Kidney epithelial cell (primary cell): Measurements from ENCODE around the gene KCNH5. TPM values are rescaled to one million over a fixed set of nuclear protein-coding genes. Genes with fewer than 3 reads are reported as not detected.
"Not testable (repeated sequence)": the region's sequence is repeated elsewhere in the genome, so short reads cannot be mapped to it uniquely, and the experiment has no call there.

Source experiments
- DNase-seq: peaks from one replicate; pipeline ENCODE4 v3.0.0-alpha.2; 2010; ENCODE audit warnings: low read depth
- H3K27me3 ChIP-seq: 2 replicates; pipeline ENCODE4 v1.6.0; 2011; ENCODE audit warnings: low read length; ENCODE audit not compliant: control insufficient read depth, insufficient read depth
- H3K36me3 ChIP-seq: 2 replicates; pipeline ENCODE4 v1.5.1; 2011; ENCODE audit warnings: low read length; ENCODE audit not compliant: control insufficient read depth, insufficient read depth
- H3K4me3 ChIP-seq: 2 replicates; pipeline ENCODE4 v1.5.1; 2011; ENCODE audit warnings: low read depth, mild to moderate bottlenecking, control low read depth, low read length
- CTCF ChIP-seq: IDR thresholded peaks from 2 replicates; pipeline ENCODE4 v1.5.1; 2011; ENCODE audit warnings: mild to moderate bottlenecking, moderate library complexity, low read length, control low read depth, inconsistent platforms; ENCODE audit not compliant: insufficient read depth, poor library complexity, severe bottlenecking
- total RNA-seq: library from RNA; depleted of rRNA; stranded (reverse); fragments of >200 nt; gene quantifications from 2 replicates; pipeline ENCODE4 v1.2.3, GENCODE V29; 2015

KCNH5 gene
- total RNA-seq, 1 donor from 2014 or later = not detected

DNA sequence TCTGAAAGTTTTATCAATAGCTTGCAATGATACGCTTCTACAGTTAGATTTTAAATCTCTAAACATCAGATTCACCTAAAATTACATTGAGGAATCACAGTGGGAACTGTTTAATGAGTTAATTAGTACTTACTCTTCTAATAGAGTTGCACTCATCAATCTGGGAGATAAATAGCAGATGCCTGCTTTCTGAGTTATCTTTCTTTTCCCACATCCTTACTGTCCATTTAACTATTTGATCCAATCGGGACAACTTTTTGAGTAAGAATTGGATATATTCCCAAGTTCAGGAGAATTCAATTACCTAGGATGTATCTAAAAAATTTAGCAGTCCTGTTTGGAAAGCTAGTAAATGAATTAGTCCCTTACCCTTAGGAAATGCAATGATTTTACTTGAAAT lies 162.3 kb downstream of the KCNH5 start:
- TF ChIP-seq CTCF = no peak

GRCh38 chr14:62866376-62866775 lies 178.9 kb downstream of the KCNH5 start:
- H3K36me3 ChIP-seq = no peaks in the 10 kb centered on the region
- no peak for DNase-seq
- no peak for TF ChIP-seq CTCF
- H3K27me3 ChIP-seq = no peaks in the 10 kb centered on the region
- H3K4me3 ChIP-seq = no peak overlapping the region

More for the DNA sequence above, 162.3 kb downstream of the KCNH5 start:
- DNase-seq = no peak
- Histone ChIP-seq H3K27me3 (no peaks in the 10 kb centered on the region), H3K4me3 (no peak overlapping the region), H3K36me3 (no peaks in the 10 kb centered on the region)

DNA sequence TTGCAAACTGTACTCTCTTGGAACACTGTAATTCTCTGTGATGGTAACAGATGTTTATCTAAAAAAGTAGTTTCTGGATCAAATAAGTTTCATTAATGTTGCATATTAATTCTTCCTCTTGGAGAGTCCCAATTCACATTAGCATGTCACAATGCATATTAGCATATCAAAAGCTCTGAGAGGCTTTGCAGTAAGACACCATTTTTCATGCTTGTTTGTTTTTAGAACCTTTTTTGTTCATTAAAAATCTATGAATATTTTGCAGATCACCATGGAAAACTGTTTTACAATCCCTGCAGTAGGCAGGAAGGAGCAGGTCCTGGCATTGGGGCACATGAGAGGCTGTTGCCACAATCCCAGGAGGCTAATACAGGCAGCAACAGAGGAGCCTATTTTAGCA lies 180.7 kb downstream of the KCNH5 start:
- no peaks in the 10 kb centered on the region for H3K36me3 ChIP-seq
- H3K4me3 ChIP-seq = no peak overlapping the region
- no peak for TF ChIP-seq CTCF
- DNase-seq = no peak
- no peaks in the 10 kb centered on the region for H3K27me3 ChIP-seq

DNA sequence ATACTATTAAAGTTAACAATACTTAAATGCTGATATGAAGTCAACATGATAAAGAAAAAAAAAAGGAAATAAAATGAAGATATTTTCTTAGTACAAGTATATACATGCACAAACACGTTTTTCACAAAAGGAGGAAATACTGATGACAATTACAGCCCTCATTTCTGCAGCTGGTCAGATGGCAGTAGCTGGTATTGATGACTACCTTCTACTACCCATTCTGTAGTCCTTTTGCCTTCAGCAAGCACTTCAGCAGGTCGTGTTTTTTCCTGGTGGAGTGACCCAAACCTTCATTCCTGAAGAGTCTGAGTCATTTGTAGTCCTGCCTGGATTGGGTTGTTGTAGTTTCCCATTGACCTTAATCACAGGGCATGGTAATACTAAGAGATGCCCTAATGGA lies 187.2 kb downstream of the KCNH5 start:
- H3K4me3 ChIP-seq, H3K36me3 ChIP-seq, H3K27me3 ChIP-seq, DNase-seq: not testable (repeated sequence)

DNA sequence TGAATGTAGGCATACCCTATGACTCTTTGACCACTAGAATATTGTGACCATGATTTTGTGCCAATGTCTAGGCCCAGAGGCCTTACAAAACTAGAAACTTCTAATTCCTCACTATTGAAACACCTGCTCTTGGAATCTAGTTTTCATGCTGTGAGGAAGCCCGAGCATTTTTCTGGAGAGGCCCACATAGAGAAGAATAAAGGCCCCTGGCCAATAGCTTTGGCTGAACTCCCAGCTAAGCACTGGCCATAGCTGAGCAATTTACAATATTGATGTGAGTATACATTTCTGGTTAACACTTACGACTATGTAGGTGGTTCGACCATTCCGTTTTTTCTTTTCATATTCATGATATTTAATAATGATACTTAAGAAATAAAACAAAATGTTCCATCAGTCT lies 190.3 kb downstream of the KCNH5 start:
- Histone ChIP-seq H3K4me3 (no peak overlapping the region), H3K27me3 (no peaks in the 10 kb centered on the region), H3K36me3 (no peaks in the 10 kb centered on the region)
- no peak for DNase-seq
- no peak for TF ChIP-seq CTCF

DNA sequence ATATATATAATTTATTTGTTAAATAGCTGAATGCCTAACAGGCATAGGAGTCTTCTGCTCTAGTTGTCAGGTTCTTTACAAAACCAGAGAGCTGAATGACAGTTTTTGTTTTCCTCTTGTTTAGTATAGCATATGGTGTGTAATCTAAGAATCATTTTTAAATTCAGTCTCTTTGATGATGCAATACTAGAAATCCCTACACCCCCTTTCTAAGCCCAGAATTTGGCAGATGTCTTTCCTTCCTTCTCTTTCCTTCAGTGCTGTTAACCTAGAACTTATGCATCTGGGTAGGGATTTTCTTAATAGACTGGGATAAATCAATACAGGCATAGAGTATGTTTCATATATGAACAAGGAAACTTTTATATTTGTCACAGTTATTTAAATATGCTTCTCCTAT lies 198.1 kb downstream of the KCNH5 start:
- no peak overlapping the region for H3K4me3 ChIP-seq
- no peaks in the 10 kb centered on the region for H3K27me3 ChIP-seq
- H3K36me3 ChIP-seq = no peaks in the 10 kb centered on the region
- no peak for TF ChIP-seq CTCF
- DNase-seq = no peak

- DNase-seq = no peak
- TF ChIP-seq CTCF = no peak
- no peak overlapping the region for H3K4me3 ChIP-seq
Observed at GRCh38 chr14:62844546-62844945, 200.7 kb downstream of the KCNH5 start.

More at GRCh38 chr14:62844546-62844945, 200.7 kb downstream of the KCNH5 start:
- Histone ChIP-seq H3K27me3 (no peaks in the 10 kb centered on the region), H3K36me3 (no peaks in the 10 kb centered on the region)
